GM12872 (cell line): ENCODE measurements around the gene CIAO3.

Source experiments
- TF ChIP-seq, protein P1 (sequence below): IDR thresholded peaks from 3 replicates; pipeline ENCODE4 v1.5.1; 2011; ENCODE audit warnings: low read depth, mild to moderate bottlenecking, low read length, moderate library complexity; ENCODE audit not compliant: insufficient read depth

CIAO3 gene

DNA sequence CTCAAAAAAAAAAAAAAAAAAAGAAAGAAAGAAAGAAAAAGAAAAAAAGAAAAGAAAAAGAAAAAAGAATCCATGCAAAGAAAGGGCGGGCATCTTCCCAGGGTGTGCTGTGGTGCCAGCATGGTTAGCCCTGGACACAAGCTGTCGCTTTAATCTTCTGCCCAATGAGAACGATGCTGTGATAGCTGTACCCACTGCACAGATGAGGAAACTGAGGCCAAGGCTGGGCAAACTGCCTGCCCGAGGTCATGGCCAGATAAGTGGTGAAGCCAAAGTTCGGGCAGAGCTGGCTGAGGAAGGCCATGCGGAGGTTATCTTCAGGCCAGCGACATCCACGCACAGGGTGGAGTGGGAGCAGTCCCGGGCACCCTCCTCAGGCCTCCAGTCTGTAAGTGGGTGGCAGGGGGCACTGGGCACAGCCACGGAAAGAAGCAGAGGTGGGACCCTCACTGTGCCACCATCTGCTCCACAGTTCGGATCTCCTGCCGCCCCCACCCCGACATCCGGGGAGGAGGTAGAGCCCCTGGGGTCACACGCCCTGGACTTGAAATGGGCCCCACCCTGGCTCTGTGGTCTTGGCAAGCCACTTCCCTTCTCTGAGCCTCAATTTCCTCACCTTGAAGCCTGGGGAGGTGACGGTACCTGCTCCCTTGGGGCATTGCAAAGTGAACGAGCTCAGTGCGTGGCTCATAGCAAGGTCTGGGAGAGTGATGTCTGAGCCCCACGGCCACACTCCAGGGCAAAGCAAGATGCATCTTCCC, 41.7 kb downstream of the CIAO3 start:
- TF ChIP-seq, protein P1, sequence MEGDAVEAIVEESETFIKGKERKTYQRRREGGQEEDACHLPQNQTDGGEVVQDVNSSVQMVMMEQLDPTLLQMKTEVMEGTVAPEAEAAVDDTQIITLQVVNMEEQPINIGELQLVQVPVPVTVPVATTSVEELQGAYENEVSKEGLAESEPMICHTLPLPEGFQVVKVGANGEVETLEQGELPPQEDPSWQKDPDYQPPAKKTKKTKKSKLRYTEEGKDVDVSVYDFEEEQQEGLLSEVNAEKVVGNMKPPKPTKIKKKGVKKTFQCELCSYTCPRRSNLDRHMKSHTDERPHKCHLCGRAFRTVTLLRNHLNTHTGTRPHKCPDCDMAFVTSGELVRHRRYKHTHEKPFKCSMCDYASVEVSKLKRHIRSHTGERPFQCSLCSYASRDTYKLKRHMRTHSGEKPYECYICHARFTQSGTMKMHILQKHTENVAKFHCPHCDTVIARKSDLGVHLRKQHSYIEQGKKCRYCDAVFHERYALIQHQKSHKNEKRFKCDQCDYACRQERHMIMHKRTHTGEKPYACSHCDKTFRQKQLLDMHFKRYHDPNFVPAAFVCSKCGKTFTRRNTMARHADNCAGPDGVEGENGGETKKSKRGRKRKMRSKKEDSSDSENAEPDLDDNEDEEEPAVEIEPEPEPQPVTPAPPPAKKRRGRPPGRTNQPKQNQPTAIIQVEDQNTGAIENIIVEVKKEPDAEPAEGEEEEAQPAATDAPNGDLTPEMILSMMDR = no peak

GRCh38 chr16:695355-696089, 45.3 kb downstream of the CIAO3 start:
- TF ChIP-seq, protein P1 = no peak

DNA sequence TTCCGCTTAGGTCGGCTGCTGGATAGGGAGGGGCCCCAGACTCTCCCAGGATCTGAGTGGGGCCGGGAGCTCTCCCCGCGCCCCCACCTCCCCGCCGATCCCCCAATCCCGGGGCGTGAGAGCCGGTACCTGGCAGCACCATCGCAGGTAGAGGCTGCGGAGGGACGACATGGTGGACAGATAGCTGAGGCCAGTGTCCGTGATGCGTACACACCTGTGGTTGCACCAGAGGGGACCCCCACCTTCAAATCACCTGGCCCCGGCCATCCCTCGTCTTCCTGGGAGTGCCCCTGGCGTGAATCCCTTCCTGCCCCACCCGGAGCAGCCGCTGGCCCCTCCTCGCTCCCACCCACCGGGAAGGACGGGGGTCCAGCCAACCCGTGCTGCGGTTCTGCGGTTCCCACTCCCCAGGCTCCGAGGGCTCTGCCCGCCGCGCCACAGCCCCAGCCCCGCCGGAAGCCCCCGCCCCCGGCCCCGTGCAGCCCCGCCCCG, 45.9 kb downstream of the CIAO3 start:
- TF ChIP-seq, protein P1 = no peak

DNA sequence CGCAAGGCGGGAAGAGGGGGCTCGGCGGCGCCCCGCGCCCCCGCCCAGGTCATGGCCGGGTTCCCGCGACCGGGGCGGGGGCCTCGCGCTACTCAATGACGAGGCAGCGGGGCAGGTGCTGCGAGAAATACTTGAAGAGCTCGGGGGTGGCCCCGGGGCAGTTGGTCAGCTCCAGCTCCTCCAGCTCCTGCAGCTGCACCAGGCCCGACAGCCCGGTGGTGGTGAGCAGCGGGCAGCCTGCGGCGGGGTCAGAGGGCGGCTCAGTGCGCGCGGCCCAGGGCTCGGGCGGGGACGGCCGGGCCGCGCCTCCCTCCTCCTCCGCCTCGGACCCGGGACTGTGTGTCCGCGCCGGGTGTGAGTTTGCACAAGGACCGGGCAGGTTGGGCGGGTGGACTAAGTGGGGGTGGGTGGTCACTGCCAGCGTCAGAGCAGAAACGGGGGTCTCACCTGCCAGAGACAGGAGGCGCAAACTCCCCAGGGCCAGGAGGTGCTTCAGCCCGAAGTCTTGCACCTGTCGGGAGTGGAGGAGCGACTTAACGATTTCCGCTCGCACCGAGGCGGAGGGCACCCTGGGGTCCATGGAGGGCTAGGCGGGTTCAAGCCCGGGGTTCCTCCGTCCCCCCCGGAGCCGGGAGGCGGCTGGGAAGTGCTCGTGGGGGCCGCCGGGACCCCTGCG, 46.5 kb downstream of the CIAO3 start:
- TF ChIP-seq, protein P1 = no peak

- TF ChIP-seq, protein P1 = no peak
Observed at GRCh38 chr16:693766-694165, 47.0 kb downstream of the CIAO3 start.

DNA sequence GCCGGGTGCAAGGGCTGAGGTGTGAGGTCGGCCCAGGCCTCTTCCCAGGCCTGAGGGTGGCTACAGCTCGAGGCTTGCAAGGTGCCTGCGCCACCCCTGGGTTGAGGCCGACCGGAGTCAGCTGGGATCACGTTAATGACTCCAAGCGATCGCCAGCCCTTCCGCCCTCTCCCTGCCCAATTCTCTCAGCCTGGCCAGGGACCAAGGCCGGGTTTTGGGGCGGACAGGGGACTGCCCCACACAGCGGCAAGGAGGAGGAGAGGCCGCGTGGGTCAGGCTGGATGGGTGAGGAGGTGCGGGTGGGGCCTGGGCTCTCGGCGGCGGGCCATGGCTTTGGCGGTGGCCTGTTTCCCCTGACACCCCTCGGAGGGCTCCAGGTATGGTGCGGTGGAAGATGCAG, 47.4 kb downstream of the CIAO3 start:
- TF ChIP-seq, protein P1 = no peak
